WERI-Rb-1 (cell line): Measurements from ENCODE around the gene RACGAP1.

ENCODE experiments used
- DNase-seq: peaks from one replicate; pipeline ENCODE4 v3.0.0-alpha.2; 2020
- H3K27ac ChIP-seq: fragments of 250-450 bp; sonication (Bioruptor Pico); 2 replicates; pipeline ENCODE4 v1.5.1; 2020; ENCODE audit warnings: mild to moderate bottlenecking, moderate library complexity
- H3K27me3 ChIP-seq: fragments of 250-450 bp; sonication (Bioruptor Pico); 2 replicates; pipeline ENCODE4 v1.5.1; 2021; ENCODE audit warnings: mild to moderate bottlenecking, low read depth, moderate library complexity; ENCODE audit not compliant: insufficient read depth, severe bottlenecking
- H3K36me3 ChIP-seq: fragments of 250-450 bp; sonication (Bioruptor Pico); 2 replicates; pipeline ENCODE4 v1.5.1; 2020; ENCODE audit warnings: mild to moderate bottlenecking, moderate library complexity
- H3K4me3 ChIP-seq: 2 replicates; pipeline ENCODE4 v1.5.1; 2011; ENCODE audit warnings: low read depth, mild to moderate bottlenecking, control low read depth, low read length
- H3K9me3 ChIP-seq: fragments of 250-450 bp; sonication (Bioruptor Pico); 2 replicates; pipeline ENCODE4 v1.5.1; 2021; ENCODE audit warnings: mild to moderate bottlenecking, moderate library complexity; ENCODE audit not compliant: severe bottlenecking
- TF ChIP-seq, protein P1 (sequence below): IDR thresholded peaks from 2 replicates; pipeline ENCODE4 v1.5.1; 2011; ENCODE audit warnings: low read depth, mild to moderate bottlenecking, control low read depth, inconsistent platforms, low read length

RACGAP1 gene

DNA sequence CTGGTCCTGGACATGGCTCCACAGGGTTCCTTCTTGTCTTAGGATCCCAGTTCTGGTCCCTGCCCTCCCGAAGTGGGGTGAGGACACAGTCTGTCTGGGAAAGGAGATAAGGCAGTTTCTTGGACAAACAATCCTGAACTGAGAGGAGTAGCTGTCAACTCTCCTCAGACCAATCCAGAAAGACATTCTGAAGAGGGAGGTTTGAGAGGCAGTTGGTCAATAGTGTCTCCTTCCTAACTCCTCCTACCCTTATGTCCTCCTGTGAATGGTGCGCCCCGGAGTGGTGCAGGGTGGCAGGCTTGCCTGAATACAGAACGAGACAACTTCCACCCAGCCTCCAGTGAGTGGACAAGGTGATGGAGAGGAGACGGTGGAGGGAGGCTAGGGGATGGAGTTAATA is 16.7 kb upstream of the RACGAP1 start:
- TF ChIP-seq, protein P1, sequence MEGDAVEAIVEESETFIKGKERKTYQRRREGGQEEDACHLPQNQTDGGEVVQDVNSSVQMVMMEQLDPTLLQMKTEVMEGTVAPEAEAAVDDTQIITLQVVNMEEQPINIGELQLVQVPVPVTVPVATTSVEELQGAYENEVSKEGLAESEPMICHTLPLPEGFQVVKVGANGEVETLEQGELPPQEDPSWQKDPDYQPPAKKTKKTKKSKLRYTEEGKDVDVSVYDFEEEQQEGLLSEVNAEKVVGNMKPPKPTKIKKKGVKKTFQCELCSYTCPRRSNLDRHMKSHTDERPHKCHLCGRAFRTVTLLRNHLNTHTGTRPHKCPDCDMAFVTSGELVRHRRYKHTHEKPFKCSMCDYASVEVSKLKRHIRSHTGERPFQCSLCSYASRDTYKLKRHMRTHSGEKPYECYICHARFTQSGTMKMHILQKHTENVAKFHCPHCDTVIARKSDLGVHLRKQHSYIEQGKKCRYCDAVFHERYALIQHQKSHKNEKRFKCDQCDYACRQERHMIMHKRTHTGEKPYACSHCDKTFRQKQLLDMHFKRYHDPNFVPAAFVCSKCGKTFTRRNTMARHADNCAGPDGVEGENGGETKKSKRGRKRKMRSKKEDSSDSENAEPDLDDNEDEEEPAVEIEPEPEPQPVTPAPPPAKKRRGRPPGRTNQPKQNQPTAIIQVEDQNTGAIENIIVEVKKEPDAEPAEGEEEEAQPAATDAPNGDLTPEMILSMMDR = no peak
- H3K36me3 ChIP-seq = no peaks in the 10 kb centered on the region

DNA sequence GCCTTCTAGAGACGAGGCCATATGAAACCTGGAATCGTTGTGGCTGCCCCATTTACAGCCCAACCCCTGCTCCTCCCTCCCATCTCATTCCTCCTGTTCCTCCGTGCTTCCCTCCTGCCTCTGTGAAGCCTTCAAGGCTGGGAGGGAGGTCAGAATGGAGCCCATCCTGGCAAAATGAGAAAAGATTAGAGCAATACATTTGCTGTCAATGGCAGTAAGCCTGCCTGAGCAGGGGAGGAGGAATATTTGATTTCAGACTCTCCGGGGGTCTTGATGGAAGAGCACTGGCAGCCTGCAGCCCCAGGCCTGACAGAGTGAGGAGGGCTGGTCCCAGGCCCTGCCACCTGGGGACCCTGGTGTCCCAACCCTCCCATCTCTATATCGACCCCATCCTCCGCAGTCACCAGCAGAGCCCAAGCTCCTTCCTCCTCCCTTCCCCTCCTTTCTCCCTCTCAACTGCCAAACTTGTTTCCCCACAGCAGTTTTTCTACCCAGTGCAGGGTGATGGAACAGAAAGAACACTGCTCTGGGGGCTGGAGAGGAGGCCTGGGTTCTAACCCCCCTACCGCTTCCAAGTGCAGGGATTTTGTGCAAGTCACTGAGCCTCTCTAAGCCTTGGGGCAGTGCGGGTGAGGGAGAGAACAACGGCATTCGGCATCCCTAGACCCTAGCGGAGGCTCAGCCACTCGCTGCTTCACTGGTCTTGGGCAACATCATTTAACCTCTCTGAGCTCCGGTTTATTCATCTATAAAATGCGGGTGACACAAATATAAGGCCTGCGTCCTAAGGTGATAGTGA is 16.0 kb upstream of the RACGAP1 start:
- Histone ChIP-seq H3K36me3 (no peaks in the 10 kb centered on the region), H3K27ac (no peak overlapping the region), H3K9me3 (no peaks in the 10 kb centered on the region), H3K4me3 (no peak overlapping the region), H3K27me3 (no peaks in the 10 kb centered on the region)
- TF ChIP-seq, protein P1 = no peak
- DNase-seq = no peak

More for the DNA sequence above, 16.7 kb upstream of the RACGAP1 start:
- Histone ChIP-seq H3K9me3 (no peaks in the 10 kb centered on the region), H3K27ac (no peak overlapping the region), H3K27me3 (no peaks in the 10 kb centered on the region), H3K4me3 (no peak overlapping the region)
- no peak for DNase-seq

DNA sequence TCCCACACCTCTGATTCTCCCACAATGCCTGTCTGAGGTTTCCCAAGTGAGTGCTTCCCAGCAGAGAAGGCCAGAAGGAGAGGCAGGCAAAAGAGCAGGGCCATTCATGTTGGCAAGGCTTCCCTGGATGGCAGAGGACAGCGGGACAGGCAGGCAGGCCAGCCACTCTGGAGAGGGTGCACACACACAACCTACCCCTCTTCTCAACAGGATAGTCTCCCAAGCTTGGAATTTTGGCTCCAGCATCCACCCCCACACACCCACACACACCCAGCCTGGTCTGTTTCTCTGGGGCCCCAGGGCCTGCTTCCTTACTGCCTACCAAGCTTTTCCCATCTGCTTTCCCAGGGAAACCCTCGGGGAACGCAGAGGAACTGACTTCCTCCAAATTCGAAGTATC is 15.4 kb upstream of the RACGAP1 start:
- Histone ChIP-seq H3K27ac (no peak overlapping the region), H3K9me3 (no peaks in the 10 kb centered on the region), H3K27me3 (no peaks in the 10 kb centered on the region), H3K4me3 (no peak overlapping the region), H3K36me3 (no peaks in the 10 kb centered on the region)
- DNase-seq = no peak
- TF ChIP-seq, protein P1 = no peak

DNA sequence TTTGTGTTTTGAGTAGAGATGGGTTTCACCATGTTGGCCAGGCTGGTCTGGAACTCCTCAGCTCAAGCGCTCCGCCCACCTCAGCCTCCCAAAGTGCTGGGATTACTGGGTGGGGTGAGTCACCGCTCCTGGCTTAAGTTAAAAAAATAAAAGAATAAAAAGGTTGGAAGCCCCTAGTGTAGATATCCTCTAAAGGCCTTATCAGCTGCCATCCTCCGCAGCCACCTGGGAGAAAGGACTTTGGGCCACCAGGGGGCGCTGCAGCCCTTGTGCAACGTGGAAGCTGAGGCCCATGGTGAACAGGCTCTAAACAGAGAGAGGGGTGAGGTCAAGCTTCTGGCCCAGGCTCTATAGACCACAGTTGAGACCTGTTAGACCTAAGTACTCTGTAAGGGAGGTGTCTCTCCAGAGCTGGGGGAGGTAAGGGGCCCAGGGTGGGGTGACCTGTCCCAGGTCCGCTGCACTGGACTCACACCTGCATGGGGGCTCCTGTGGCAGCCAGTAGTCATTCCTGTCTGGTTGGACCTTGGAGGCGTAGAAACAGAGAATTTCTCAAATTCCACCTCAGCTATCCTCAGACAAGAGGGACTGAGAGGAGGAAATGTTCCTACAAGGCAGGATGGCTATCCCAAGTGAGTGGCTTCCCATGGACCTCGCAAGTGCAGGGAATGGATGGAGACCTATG is 14.0 kb upstream of the RACGAP1 start:
- H3K27ac ChIP-seq = peak overlapping the region; percentile 36
- no peak overlapping the region for H3K4me3 ChIP-seq
- no peaks in the 10 kb centered on the region for H3K27me3 ChIP-seq
- TF ChIP-seq, protein P1 = peak; percentile 90
- DNase-seq = peak; percentile 94
- H3K36me3 ChIP-seq = no peaks in the 10 kb centered on the region
- no peaks in the 10 kb centered on the region for H3K9me3 ChIP-seq

DNA sequence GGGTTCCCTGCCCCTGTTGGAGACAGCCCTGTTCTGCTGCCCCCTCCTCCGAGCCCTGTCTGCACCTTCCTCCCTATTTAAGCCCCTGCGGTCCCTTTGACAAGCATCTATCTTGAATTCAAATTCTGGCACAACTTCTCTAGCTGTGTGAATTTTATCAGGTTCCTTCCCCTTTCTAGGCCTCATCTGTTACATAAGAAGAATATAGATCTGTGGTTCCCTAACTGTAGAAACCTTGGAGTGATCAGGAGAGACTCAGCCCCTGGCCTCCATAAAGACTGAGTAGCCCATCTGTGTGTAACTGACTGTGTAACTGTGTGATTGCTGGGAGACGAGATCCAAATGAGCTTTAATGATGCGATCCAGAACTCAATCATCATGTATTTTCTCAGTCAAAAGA is 13.0 kb upstream of the RACGAP1 start:
- no peak for DNase-seq
- H3K27me3 ChIP-seq = no peaks in the 10 kb centered on the region
- no peaks in the 10 kb centered on the region for H3K9me3 ChIP-seq
- H3K36me3 ChIP-seq = no peaks in the 10 kb centered on the region
- TF ChIP-seq, protein P1 = no peak
- no peak overlapping the region for H3K4me3 ChIP-seq
- H3K27ac ChIP-seq = no peak overlapping the region; the same call in 1 of the 2 replicates
